Adrenal gland (tissue), 12 donors: ENCODE data around the gene RCE1. TPM values are rescaled to one million over a fixed set of nuclear protein-coding genes. Genes with fewer than 3 reads are reported as not detected.

Experiments
- DNase-seq, 7 donors: peaks; one replicate each; pipeline ENCODE4 v3.0.0-alpha.2; 2019 to 2020
- H3K27ac ChIP-seq, 5 donors: fragments of 200-600 bp; sonication (generic) in 4 of 5; 1 replicate in 3 of 5; 2 replicates in 2 of 5; pipeline versions ENCODE4 v1.5.1 to v1.8.0; 2016 to 2020; ENCODE audit warnings: mild to moderate bottlenecking in 1 of 5
- H3K27me3 ChIP-seq: fragments of 200-600 bp; 2 replicates; pipeline ENCODE4 v1.8.0; 2021
- H3K36me3 ChIP-seq, 2 donors: fragments of 200-600 bp; replicated peaks in 1 of 2; 1 replicate in 1 of 2; 2 replicates in 1 of 2; pipeline versions ENCODE4 v1.5.1 to v1.8.0; 2018 to 2022
- H3K4me1 ChIP-seq, 2 donors: fragments of 200-600 bp; replicated peaks in 1 of 2; 1 replicate in 1 of 2; 2 replicates in 1 of 2; pipeline versions ENCODE4 v1.5.1 to v1.8.0; 2018 to 2021
- H3K4me3 ChIP-seq, 4 donors: fragments of 200-600 bp; sonication (generic) in 3 of 4; one replicate each; pipeline ENCODE4 v1.5.1; 2016 to 2018
- H3K9me3 ChIP-seq, 3 donors: fragments of 200-600 bp; sonication (generic) in 1 of 3; replicated peaks in 1 of 3; 1 replicate in 2 of 3; 2 replicates in 1 of 3; pipeline versions ENCODE4 v1.5.1 to v1.8.0; 2016 to 2021
- CTCF ChIP-seq, 6 experiments: fragments of 450-650 bp in 4 of 6; fragments of 200-600 bp in 2 of 6; sonication (generic) in 1 of 6; IDR thresholded peaks; 1 replicate in 5 of 6; 2 replicates in 1 of 6; pipeline versions ENCODE4 v1.5.1 to v1.8.0; 2016 to 2021; ENCODE audit warnings: antibody characterized with exemption in 6 of 6, mild to moderate bottlenecking in 2 of 6, moderate library complexity in 1 of 6
- POLR2A ChIP-seq, 2 donors: fragments of 450-650 bp; IDR thresholded peaks; one replicate each; pipeline ENCODE4 v1.6.1; 2017; ENCODE audit warnings: antibody characterized with exemption in 2 of 2, mild to moderate bottlenecking in 2 of 2, moderate library complexity in 1 of 2
- WGBS, 4 donors: extraction: QIAGEN DNeasy Blood & Tissue Kit in 2 of 4; methylation state at CpG; one replicate each; pipeline versions ENCODE4 v1.1.5 to v1.1.7; 2013 to 2017; 5-methylcytosine and 5-hydroxymethylcytosine counted together
- intact Hi-C, 2 donors: fragments of 100-400 bp; cut with DNase I; formaldehyde crosslinking; loops; one replicate each; pipeline versions ENCODE4 v1.14.1 to v1.15.0; 2022 to 2023
- polyA plus RNA-seq, 3 donors: library from polyadenylated mRNA; stranded (reverse); fragments of 200-250 nt in 2 of 3; fragments of 350-450 nt in 1 of 3; fragmentation: Illumina TruSeq in 1 of 3; extraction: RNeasy Lipid Tissue Mini Kit (QIAGEN cat#74804) in 1 of 3; gene quantifications; one replicate each; pipeline ENCODE4 v1.2.3, GENCODE V29; 2013 to 2014
- total RNA-seq, 9 donors: library from RNA; depleted of rRNA in 4 of 9; stranded (reverse); fragments of >200 nt in 4 of 9; fragments of 120-200 nt in 1 of 9; fragmentation: NEBNext Ultra II Directional in 1 of 9; extraction: Animal tissue kit (Norgen Biotek cat#: 25700) in 1 of 9; gene quantifications; one replicate each; pipeline versions ENCODE4 v1.1.0 to v1.2.4, GENCODE V29; 2013 to 2023
- donor health status: healthy with polysubstance abuse.
- donor health status: Bipolar disorder and iron deficiency.
- donor health status: DM: yes; HTN: yes; CAD: no.
- donor health status: DM: no; HTN: no; CAD: no.
- donor health status: DM: no; HTN: no; CAD: no.
- donor health status: DM: yes; HTN: yes; CAD: no.

RCE1 gene
- total and polyA plus RNA-seq, 12 donors: 5.2 to 24.8 (median 18.0) TPM

GRCh38 chr11:66857927-66858185, 14.6 kb downstream of the RCE1 start:
- Histone ChIP-seq H3K4me1 (peaks cover 6% of the 10 kb centered on the region in 2 donors), H3K27ac (peak overlapping the region in 1 of 5 donors; percentile 66), H3K4me3 (no peak overlapping the region), H3K27me3 (no peaks in the 10 kb centered on the region), H3K9me3 (no peaks in the 10 kb centered on the region), H3K36me3 (no peaks in the 10 kb centered on the region)
- intact Hi-C loops: no loop called here
- no peak for TF ChIP-seq POLR2A (IDR thresholded peaks at IDR 0.05)
- TF ChIP-seq CTCF (IDR thresholded peaks at IDR 0.05): no peak
- WGBS, 4 donors: 97 to 100% (median 99%) methylated on average over 1 to 19 of the region's 19 CpGs; no CpG with 5 or more reads in 1 of the 4 donors
- peak in 1 of 7 donors; percentile 57 for DNase-seq

- no peak for TF ChIP-seq CTCF (IDR thresholded peaks at IDR 0.05)
- no peak for TF ChIP-seq POLR2A (IDR thresholded peaks at IDR 0.05)
- Histone ChIP-seq H3K27ac (no peak overlapping the region), H3K4me1 (peaks cover 6% of the 10 kb centered on the region in 2 donors), H3K4me3 (no peak overlapping the region), H3K9me3 (no peaks in the 10 kb centered on the region), H3K36me3 (no peaks in the 10 kb centered on the region), H3K27me3 (no peaks in the 10 kb centered on the region)
- WGBS, 4 donors: 96 to 98% (median 97%) methylated on average over 40 to 62 of the region's 62 CpGs
- no peak for DNase-seq
- intact Hi-C loops: no loop called here
These were observed 15.1 kb downstream of the RCE1 start for GRCh38 chr11:66858186-66858938.

- Histone ChIP-seq H3K4me1 (peaks cover 6% of the 10 kb centered on the region in 2 donors), H3K36me3 (no peaks in the 10 kb centered on the region), H3K27ac (no peak overlapping the region), H3K9me3 (no peaks in the 10 kb centered on the region), H3K4me3 (no peak overlapping the region), H3K27me3 (no peaks in the 10 kb centered on the region)
- WGBS, 4 donors: 82 to 91% (median 90%) methylated on average over 8 to 29 of the region's 29 CpGs
- no peak for DNase-seq
- intact Hi-C loops: no loop called here
- no peak for TF ChIP-seq POLR2A (IDR thresholded peaks at IDR 0.05)
- no peak for TF ChIP-seq CTCF (IDR thresholded peaks at IDR 0.05)
These were observed 15.9 kb downstream of the RCE1 start for GRCh38 chr11:66858939-66859685.

GRCh38 chr11:66859686-66860448, 16.6 kb downstream of the RCE1 start:
- intact Hi-C loops: no loop called here
- TF ChIP-seq CTCF (IDR thresholded peaks at IDR 0.05) (no peak), POLR2A (IDR thresholded peaks at IDR 0.05) (no peak)
- Histone ChIP-seq H3K4me1 (peaks cover 6% of the 10 kb centered on the region in 2 donors), H3K36me3 (no peaks in the 10 kb centered on the region), H3K4me3 (no peak overlapping the region), H3K27ac (no peak overlapping the region), H3K27me3 (no peaks in the 10 kb centered on the region), H3K9me3 (no peaks in the 10 kb centered on the region)
- WGBS, 4 donors: 76 to 87% (median 85%) methylated on average over 11 to 41 of the region's 41 CpGs
- no peak for DNase-seq
